ENCODE data around the gene CRACDL. TPM values are rescaled to one million over a fixed set of nuclear protein-coding genes. Genes with fewer than 3 reads are reported as not detected.
A peak's percentile ranks its signal among the peaks of the same experiment; 100 is the strongest.

Gene CRACDL
- total and polyA plus RNA-seq, 9 donors, result 1.4 to 3.3 (median 2.4) TPM

GRCh38 chr2:98826856-98827255 is 109.2 kb downstream of the CRACDL start:
- no peak for DNase-seq
- no peaks in the 10 kb centered on the region for H3K36me3 ChIP-seq (ENCODE audit: control insufficient read depth, insufficient read depth, low read length)
- no peak overlapping the region for H3K4me3 ChIP-seq (ENCODE audit: low read length)
- H3K27me3 ChIP-seq (ENCODE audit: control insufficient read depth, insufficient read depth, low read length), result peaks cover 23% of the 10 kb centered on the region
- H3K9me3 ChIP-seq (replicated peaks; ENCODE audit: control insufficient read depth, low read depth, low read length), result no peaks in the 10 kb centered on the region
- no peak overlapping the region for H3K27ac ChIP-seq (ENCODE audit: low read length)
- WGBS (ENCODE audit: insufficient coverage), result 92% methylated on average over 15 of the region's 15 CpGs
- peaks cover 17% of the 10 kb centered on the region for H3K4me1 ChIP-seq (ENCODE audit: control insufficient read depth, insufficient read depth, low read length)

DNA sequence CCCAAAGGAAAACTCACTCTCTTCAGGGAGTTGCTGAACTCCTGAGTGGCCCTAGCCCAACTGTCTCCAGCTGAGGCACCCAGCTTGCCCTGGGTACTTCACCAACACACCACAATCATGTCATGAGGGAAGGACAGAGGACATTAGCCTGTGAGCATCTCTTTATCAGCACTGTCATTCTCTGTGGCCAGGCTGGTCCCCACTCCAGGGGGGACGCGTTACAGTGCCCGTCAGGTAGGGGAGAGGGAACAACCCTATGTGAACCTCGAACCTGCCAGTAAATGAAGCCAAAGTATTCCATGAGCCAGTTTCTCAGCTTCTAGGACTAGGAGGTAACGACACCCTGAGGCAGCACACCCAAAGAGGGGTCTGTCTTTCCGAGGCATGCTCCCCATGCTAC is 110.2 kb downstream of the CRACDL start:
- DNase-seq, result no peak
- peaks cover 17% of the 10 kb centered on the region for H3K4me1 ChIP-seq (ENCODE audit: control insufficient read depth, insufficient read depth, low read length)
- no peak overlapping the region for H3K4me3 ChIP-seq (ENCODE audit: low read length)
- 89% methylated on average over 5 of the region's 6 CpGs for WGBS (ENCODE audit: insufficient coverage)
- H3K27me3 ChIP-seq (ENCODE audit: control insufficient read depth, insufficient read depth, low read length), result peaks cover 31% of the 10 kb centered on the region
- no peaks in the 10 kb centered on the region for H3K36me3 ChIP-seq (ENCODE audit: control insufficient read depth, insufficient read depth, low read length)
- no peak overlapping the region for H3K27ac ChIP-seq (ENCODE audit: low read length)
- no peaks in the 10 kb centered on the region for H3K9me3 ChIP-seq (replicated peaks; ENCODE audit: control insufficient read depth, low read depth, low read length)

DNA sequence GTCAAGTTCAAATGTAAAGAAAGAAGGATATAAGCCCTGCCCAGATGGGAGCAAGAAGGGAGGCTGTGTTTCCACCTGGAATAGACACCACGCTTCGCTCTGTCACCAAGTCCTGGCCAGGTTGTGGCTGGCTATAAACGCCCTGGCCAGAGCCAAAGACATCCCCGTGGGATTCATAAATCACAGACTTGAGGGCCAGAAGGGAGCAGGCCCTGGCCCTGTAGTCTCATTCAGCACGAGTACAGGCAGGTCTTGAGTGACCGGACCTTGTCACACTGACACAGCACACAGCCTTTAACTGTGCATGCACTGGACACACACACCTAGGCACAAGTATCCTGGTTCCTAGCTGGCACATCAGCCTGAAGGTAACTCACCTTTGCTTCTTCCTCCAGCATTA is 110.6 kb downstream of the CRACDL start:
- H3K4me1 ChIP-seq (ENCODE audit: control insufficient read depth, insufficient read depth, low read length), result peaks cover 17% of the 10 kb centered on the region
- H3K27ac ChIP-seq (ENCODE audit: low read length), result peak overlapping the region; percentile 67
- peaks cover 31% of the 10 kb centered on the region for H3K27me3 ChIP-seq (ENCODE audit: control insufficient read depth, insufficient read depth, low read length)
- no peak for DNase-seq
- no peak overlapping the region for H3K4me3 ChIP-seq (ENCODE audit: low read length)
- WGBS (ENCODE audit: insufficient coverage), result 57% methylated on average over 6 of the region's 6 CpGs
- no peaks in the 10 kb centered on the region for H3K36me3 ChIP-seq (ENCODE audit: control insufficient read depth, insufficient read depth, low read length)
- H3K9me3 ChIP-seq (replicated peaks; ENCODE audit: control insufficient read depth, low read depth, low read length), result no peaks in the 10 kb centered on the region

- 79% methylated on average over 3 of the region's 3 CpGs for WGBS (ENCODE audit: insufficient coverage)
- peak overlapping the region; percentile 67 for H3K27ac ChIP-seq (ENCODE audit: low read length)
Observed at GRCh38 chr2:98825020-98825350, 111.0 kb downstream of the CRACDL start.

DNA sequence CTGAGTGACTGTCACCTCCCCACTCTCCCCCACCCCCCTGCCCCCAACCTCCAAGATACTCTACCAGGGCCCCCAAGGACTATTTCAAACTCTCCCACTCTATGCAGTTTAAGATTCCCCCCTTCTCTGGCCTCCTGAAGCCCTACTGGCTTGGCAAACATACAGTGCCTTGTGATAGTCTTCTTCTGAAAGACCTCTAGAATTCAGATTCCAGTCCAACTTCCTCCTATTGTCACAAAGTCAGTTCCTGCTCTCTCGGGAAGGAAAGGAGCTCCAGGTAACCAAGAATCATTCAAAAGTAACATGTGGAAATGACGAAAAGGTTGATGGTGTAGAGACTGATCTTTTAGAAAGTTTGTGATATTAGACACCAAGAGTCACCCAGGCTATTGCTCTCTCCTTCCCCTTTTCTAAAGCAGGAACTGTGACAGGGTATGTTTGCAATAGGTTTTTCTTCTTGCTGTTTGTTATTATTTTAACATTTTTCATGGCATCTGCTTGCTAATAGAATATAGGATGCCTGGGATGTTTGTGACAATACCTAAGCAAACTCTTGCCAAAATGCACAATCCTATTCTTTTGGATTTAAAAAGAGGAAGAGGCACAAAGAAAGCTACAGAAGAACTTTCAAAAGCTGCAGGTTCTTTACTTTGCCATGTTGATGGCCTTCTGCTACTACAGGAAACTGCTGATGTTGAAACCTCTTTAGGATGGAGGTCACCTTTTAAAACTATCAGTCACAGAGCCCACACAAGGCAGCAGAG is 111.6 kb downstream of the CRACDL start:
- no CpG with 5 or more reads among the region's 2 CpGs for WGBS (ENCODE audit: insufficient coverage)
- peak; percentile 32 for DNase-seq
- H3K4me1 ChIP-seq (ENCODE audit: control insufficient read depth, insufficient read depth, low read length), result peaks cover 18% of the 10 kb centered on the region
- peaks cover 31% of the 10 kb centered on the region for H3K27me3 ChIP-seq (ENCODE audit: control insufficient read depth, insufficient read depth, low read length)
- no peaks in the 10 kb centered on the region for H3K9me3 ChIP-seq (replicated peaks; ENCODE audit: control insufficient read depth, low read depth, low read length)
- no peak overlapping the region for H3K4me3 ChIP-seq (ENCODE audit: low read length)
- peak overlapping the region; percentile 67 for H3K27ac ChIP-seq (ENCODE audit: low read length)
- H3K36me3 ChIP-seq (ENCODE audit: control insufficient read depth, insufficient read depth, low read length), result no peaks in the 10 kb centered on the region

More at GRCh38 chr2:98825020-98825350, 111.0 kb downstream of the CRACDL start:
- Histone ChIP-seq H3K9me3 (replicated peaks; ENCODE audit: control insufficient read depth, low read depth, low read length) (no peaks in the 10 kb centered on the region), H3K27me3 (ENCODE audit: control insufficient read depth, insufficient read depth, low read length) (peaks cover 31% of the 10 kb centered on the region), H3K4me1 (ENCODE audit: control insufficient read depth, insufficient read depth, low read length) (peaks cover 17% of the 10 kb centered on the region), H3K36me3 (ENCODE audit: control insufficient read depth, insufficient read depth, low read length) (no peaks in the 10 kb centered on the region), H3K4me3 (ENCODE audit: low read length) (no peak overlapping the region)
- no peak for DNase-seq

GRCh38 chr2:98823196-98824170 is 112.5 kb downstream of the CRACDL start:
- Histone ChIP-seq H3K27me3 (ENCODE audit: control insufficient read depth, insufficient read depth, low read length) (peaks cover 31% of the 10 kb centered on the region), H3K27ac (ENCODE audit: low read length) (peak overlapping the region; percentile 65), H3K36me3 (ENCODE audit: control insufficient read depth, insufficient read depth, low read length) (no peaks in the 10 kb centered on the region), H3K4me1 (ENCODE audit: control insufficient read depth, insufficient read depth, low read length) (peaks cover 21% of the 10 kb centered on the region), H3K4me3 (ENCODE audit: low read length) (peak overlapping the region; percentile 38), H3K9me3 (replicated peaks; ENCODE audit: control insufficient read depth, low read depth, low read length) (no peaks in the 10 kb centered on the region)
- WGBS (ENCODE audit: insufficient coverage), result 8% methylated on average over 30 of the region's 40 CpGs
- DNase-seq, result peak; percentile 42

GRCh38 chr2:98822301-98823164 is 113.5 kb downstream of the CRACDL start:
- Histone ChIP-seq H3K4me1 (ENCODE audit: control insufficient read depth, insufficient read depth, low read length) (peaks cover 21% of the 10 kb centered on the region), H3K27ac (ENCODE audit: low read length) (peak overlapping the region; percentile 65), H3K4me3 (ENCODE audit: low read length) (peak overlapping the region; percentile 38), H3K9me3 (replicated peaks; ENCODE audit: control insufficient read depth, low read depth, low read length) (no peaks in the 10 kb centered on the region), H3K27me3 (ENCODE audit: control insufficient read depth, insufficient read depth, low read length) (peaks cover 24% of the 10 kb centered on the region), H3K36me3 (ENCODE audit: control insufficient read depth, insufficient read depth, low read length) (no peaks in the 10 kb centered on the region)
- peak; percentile 42 for DNase-seq
- WGBS (ENCODE audit: insufficient coverage), result 11% methylated on average over 117 of the region's 117 CpGs

DNA sequence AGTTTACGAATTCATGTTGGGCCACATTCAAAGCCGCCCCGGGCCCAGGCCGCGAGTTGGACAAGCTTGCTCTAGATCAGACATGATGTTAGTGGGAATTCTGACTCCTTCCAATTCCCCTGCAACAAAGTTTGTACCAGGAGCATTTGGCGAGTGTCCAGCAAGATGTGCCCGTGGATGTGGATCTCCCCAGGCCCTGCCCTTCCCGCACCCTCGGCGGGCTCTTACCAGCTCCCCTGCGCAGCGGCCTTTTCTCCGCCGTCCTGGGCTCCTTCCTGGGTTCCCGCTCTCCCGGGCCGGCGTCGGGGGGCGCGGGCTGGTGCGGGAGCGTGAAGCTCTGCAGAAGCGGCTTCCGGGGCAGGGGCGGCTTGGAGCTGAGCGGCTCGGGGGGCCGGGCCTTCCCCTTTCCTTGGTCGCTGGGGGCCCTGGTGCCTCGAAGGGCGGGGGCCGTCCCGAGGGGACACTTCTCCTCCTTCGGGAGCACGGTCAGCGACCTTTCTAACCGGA is 114.3 kb downstream of the CRACDL start:
- Histone ChIP-seq H3K4me3 (ENCODE audit: low read length) (no peak overlapping the region), H3K36me3 (ENCODE audit: control insufficient read depth, insufficient read depth, low read length) (no peaks in the 10 kb centered on the region), H3K27ac (ENCODE audit: low read length) (no peak overlapping the region), H3K4me1 (ENCODE audit: control insufficient read depth, insufficient read depth, low read length) (peaks cover 21% of the 10 kb centered on the region), H3K9me3 (replicated peaks; ENCODE audit: control insufficient read depth, low read depth, low read length) (no peaks in the 10 kb centered on the region), H3K27me3 (ENCODE audit: control insufficient read depth, insufficient read depth, low read length) (peaks cover 22% of the 10 kb centered on the region)
- DNase-seq, result no peak
- WGBS (ENCODE audit: insufficient coverage), result 94% methylated on average over 30 of the region's 38 CpGs

DNA sequence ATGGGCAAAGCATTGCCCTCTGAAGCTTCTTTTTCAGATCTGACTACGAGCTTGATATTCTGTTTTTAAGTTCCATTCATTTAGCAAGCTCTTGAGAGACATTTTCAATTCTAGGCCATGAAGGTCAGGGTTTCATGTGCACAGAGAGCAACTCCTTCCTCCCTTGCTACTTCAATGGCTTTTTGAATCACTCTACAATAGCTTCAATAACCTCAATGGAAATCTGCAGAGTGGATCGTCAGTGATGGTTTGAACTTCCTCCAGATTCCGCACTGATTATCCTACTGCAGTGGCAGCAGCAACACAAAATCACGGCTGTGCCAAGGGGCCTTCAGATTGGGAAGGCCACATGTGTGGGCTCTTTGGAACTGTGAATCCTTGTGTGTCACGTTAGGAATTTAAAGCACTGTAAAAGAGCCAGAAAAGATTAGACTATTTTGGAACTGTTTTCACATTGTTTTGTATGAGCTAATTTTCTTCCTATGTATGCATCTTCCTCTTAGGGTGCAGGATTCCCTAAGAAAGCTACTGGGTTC is 116.7 kb downstream of the CRACDL start:
- Histone ChIP-seq H3K4me3 (ENCODE audit: low read length) (no peak overlapping the region), H3K9me3 (replicated peaks; ENCODE audit: control insufficient read depth, low read depth, low read length) (no peaks in the 10 kb centered on the region), H3K27ac (ENCODE audit: low read length) (no peak overlapping the region), H3K36me3 (ENCODE audit: control insufficient read depth, insufficient read depth, low read length) (no peaks in the 10 kb centered on the region), H3K27me3 (ENCODE audit: control insufficient read depth, insufficient read depth, low read length) (peaks cover 21% of the 10 kb centered on the region), H3K4me1 (ENCODE audit: control insufficient read depth, insufficient read depth, low read length) (peaks cover 13% of the 10 kb centered on the region)
- DNase-seq, result peak; percentile 22
- 83% methylated on average over 1 of the region's 5 CpGs for whole genome bisulfite sequencing (ENCODE audit: insufficient coverage)

All from muscle of leg (tissue), 11 donors.